ENCODE measurements around the gene ZBTB20. TPM values are rescaled to one million over a fixed set of nuclear protein-coding genes. Genes with fewer than 3 reads are reported as not detected.
A peak's percentile ranks its signal among the peaks of the same experiment; 100 is the strongest.

Gene ZBTB20
- total and polyA plus RNA-seq, 8 donors, result 0.15 to 149 (median 38.5) TPM

DNA sequence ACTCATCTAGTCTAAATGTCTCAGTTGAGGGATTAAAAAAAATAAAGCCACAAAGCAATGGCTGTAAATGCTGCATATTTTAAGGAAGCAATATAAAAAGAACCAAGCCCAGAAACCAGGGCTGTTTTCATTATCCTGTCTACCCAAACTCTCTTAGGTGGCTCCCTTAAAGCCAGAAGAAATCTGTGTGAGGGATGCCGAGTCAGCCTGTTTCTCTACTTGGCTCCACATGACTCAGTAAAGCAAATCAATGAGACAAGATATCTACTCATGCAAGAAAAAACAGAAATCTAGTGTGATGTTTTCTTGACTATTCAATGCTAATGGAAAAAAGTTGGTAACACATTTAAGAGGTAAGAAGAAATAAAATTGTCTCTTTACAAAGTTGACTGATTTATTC lies 296.2 kb downstream of the ZBTB20 start:
- intact Hi-C loops (cut with DNase I; ENCODE audit: low total_unique reads), result no loop called here
- no peak for TF ChIP-seq CTCF (IDR thresholded peaks at IDR 0.05)
- TF ChIP-seq POLR2AphosphoS5 (IDR thresholded peaks at IDR 0.05), result no peak
- TF ChIP-seq POLR2A (IDR thresholded peaks at IDR 0.05), result no peak
- TF ChIP-seq EP300 (IDR thresholded peaks at IDR 0.05), result no peak
- DNase-seq, result no peak
- Histone ChIP-seq H3K9me3 (no peaks in the 10 kb centered on the region), H3K4me1 (peaks cover 20 to 46% (median 30%) of the 10 kb centered on the region in 4 donors), H3K4me3 (no peak overlapping the region), H3K27me3 (no peaks in the 10 kb centered on the region), H3K36me3 (no peaks in the 10 kb centered on the region), H3K27ac (no peak overlapping the region)
- 65 to 84% (median 78%) methylated on average over 1 of the region's 1 CpG for WGBS, 5 donors

DNA sequence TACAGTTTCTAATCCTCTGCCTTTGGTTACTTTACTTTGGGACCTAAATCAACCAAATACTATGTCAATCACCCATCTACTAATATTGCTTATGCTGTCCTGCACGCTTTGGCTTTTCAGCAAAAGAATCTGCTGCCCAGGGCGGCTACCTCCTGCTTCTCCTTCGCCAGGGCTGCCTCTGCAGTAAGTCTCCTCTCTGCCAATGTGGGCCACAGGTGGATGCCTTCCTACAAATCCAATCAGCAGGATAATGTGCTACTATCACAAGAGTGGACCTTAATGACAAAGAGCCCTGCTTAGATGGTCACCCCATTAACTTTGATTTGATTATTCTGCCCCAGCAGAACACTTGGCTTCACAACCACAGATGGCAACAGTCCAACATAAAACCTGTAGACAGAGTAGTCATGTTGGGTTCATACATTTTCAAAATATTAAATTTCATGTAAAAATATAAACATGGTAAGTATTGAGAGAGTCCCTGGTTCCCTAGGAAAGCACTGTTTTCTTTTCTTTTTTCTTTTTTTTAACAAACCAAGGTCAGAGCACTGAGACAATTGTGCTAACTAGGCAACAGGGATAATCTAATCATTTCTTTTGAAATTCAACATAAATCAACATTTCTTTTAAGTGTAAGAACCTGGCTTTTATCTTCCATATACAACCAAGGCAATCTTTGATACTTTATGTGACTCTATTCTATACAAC lies 298.3 kb downstream of the ZBTB20 start:
- TF ChIP-seq POLR2A (IDR thresholded peaks at IDR 0.05) (no peak), POLR2AphosphoS5 (IDR thresholded peaks at IDR 0.05) (no peak), CTCF (IDR thresholded peaks at IDR 0.05) (no peak), EP300 (IDR thresholded peaks at IDR 0.05) (no peak)
- intact Hi-C loops (cut with DNase I; ENCODE audit: low total_unique reads), result no loop called here
- H3K27me3 ChIP-seq, result no peaks in the 10 kb centered on the region
- H3K4me1 ChIP-seq, result peaks cover 20 to 47% (median 30%) of the 10 kb centered on the region in 4 donors
- H3K36me3 ChIP-seq, result no peaks in the 10 kb centered on the region
- peak in 1 of 2 donors; percentile 45 for DNase-seq
- WGBS, 5 donors, result 54 to 81% (median 64%) methylated on average over 3 of the region's 3 CpGs
- H3K4me3 ChIP-seq, result no peak overlapping the region
- no peaks in the 10 kb centered on the region for H3K9me3 ChIP-seq
- H3K27ac ChIP-seq, result peak overlapping the region; percentile 32 to 66 (median 61)

DNA sequence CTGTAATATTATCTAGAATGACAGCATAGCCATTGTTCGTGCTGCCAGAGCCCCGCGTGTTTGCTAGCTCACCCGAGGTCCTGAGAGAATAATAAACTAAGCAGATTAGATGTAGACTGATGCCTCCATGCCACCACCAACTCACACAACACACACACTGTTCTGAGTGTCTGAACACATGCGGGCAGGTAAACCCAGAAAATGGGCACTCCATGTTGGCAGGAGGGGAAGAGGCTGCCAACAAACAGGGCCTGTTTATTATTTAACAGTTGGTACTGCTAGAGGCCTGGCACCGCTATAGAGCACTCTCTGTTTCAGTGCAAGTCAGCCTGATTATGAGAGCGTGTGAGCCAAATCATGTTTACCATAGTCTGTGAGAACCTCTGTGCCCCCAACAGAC lies 299.0 kb downstream of the ZBTB20 start:
- 29 to 44% (median 35%) methylated on average over 7 of the region's 7 CpGs for WGBS, 5 donors
- H3K9me3 ChIP-seq, result no peaks in the 10 kb centered on the region
- intact Hi-C loops (cut with DNase I; ENCODE audit: low total_unique reads), result no loop called here
- H3K27me3 ChIP-seq, result no peaks in the 10 kb centered on the region
- no peak for TF ChIP-seq POLR2A (IDR thresholded peaks at IDR 0.05)
- DNase-seq, result peak in 1 of 2 donors; percentile 51
- H3K36me3 ChIP-seq, result no peaks in the 10 kb centered on the region
- peak overlapping the region; percentile 34 to 66 (median 61) for H3K27ac ChIP-seq
- no peak overlapping the region for H3K4me3 ChIP-seq
- peaks cover 20 to 47% (median 30%) of the 10 kb centered on the region in 4 donors for H3K4me1 ChIP-seq

DNA sequence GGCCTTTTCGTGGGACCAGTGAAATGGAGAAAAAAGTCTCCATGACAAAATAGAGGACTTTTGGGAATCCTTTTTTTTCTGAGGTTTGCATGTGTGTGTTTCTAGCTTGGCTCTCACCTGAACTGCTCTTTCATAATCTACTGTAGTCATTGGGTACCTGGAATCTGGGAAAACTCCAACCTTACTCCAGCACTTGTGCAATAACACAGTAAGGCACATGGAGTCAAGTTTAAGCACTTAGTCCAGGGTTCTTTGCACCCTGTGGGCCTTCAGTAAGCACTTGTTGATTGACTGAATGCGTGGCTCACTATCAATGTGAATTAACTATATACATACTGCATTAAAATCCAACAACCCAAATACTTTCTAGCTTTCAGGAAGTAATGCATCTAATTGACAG lies 299.5 kb downstream of the ZBTB20 start:
- H3K27ac ChIP-seq, result peak overlapping the region in 3 of 5 donors; percentile 61 to 66 (median 66)
- intact Hi-C loops (cut with DNase I; ENCODE audit: low total_unique reads), result no loop called here

More for the DNA sequence above, 299.5 kb downstream of the ZBTB20 start:
- Histone ChIP-seq H3K36me3 (no peaks in the 10 kb centered on the region), H3K9me3 (no peaks in the 10 kb centered on the region), H3K4me3 (no peak overlapping the region), H3K27me3 (no peaks in the 10 kb centered on the region), H3K4me1 (peaks cover 20 to 47% (median 30%) of the 10 kb centered on the region in 4 donors)
- 50 to 82% (median 57%) methylated on average over 2 of the region's 2 CpGs for WGBS, 5 donors
- peak in 1 of 2 donors; percentile 4 for DNase-seq
- TF ChIP-seq CTCF (IDR thresholded peaks at IDR 0.05) (no peak), EP300 (IDR thresholded peaks at IDR 0.05) (no peak), POLR2AphosphoS5 (IDR thresholded peaks at IDR 0.05) (no peak), POLR2A (IDR thresholded peaks at IDR 0.05) (no peak)

All from stomach (tissue), 9 donors.